Calu3 (cell line): ENCODE results near the gene NEK6. TPM values are rescaled to one million over a fixed set of nuclear protein-coding genes. Genes with fewer than 3 reads are reported as not detected.

Experiments used
- BruUV-seq: library from RNA; stranded (reverse); fragments of 400-500 nt; replicated peaks from 2 replicates; lab custom pipeline; 2021; lab: Mats Ljungman, UMichigan
- CTCF ChIA-PET: fragments of 300-600 bp; sonication (Branson Sonifier 250); formaldehyde crosslinking; loops from one replicate; lab custom pipeline; 2022; ENCODE audit warnings: antibody characterized with exemption; lab: Charles Lee
- DNase-seq: peaks from one replicate; pipeline ENCODE4 v3.0.0; 2022
- H3K27ac Mint-ChIP-seq: one replicate; pipeline ENCODE4 v1.8.0; 2022; ENCODE audit warnings: mixed read lengths; ENCODE audit not compliant: unreplicated experiment
- H3K27me3 Mint-ChIP-seq: one replicate; pipeline ENCODE4 v1.8.0; 2022; ENCODE audit warnings: mixed read lengths; ENCODE audit not compliant: unreplicated experiment
- H3K36me3 Mint-ChIP-seq: one replicate; pipeline ENCODE4 v1.8.0; 2022; ENCODE audit warnings: mild to moderate bottlenecking, moderate library complexity, mixed read lengths; ENCODE audit not compliant: insufficient read depth, unreplicated experiment
- H3K4me1 Mint-ChIP-seq: one replicate; pipeline ENCODE4 v1.8.0; 2022; ENCODE audit warnings: mild to moderate bottlenecking, low read depth, mixed read lengths; ENCODE audit not compliant: unreplicated experiment
- H3K4me3 Mint-ChIP-seq: one replicate; pipeline ENCODE4 v1.8.0; 2022; ENCODE audit warnings: mild to moderate bottlenecking, low read depth, moderate library complexity, mixed read lengths; ENCODE audit not compliant: unreplicated experiment
- H3K9me3 Mint-ChIP-seq: one replicate; pipeline ENCODE4 v1.8.0; 2022; ENCODE audit warnings: low read depth, mixed read lengths; ENCODE audit not compliant: unreplicated experiment
- intact Hi-C: fragments of 100-400 bp; cut with micrococcal nuclease; formaldehyde crosslinking; loops from one replicate; pipeline ENCODE4 v1.10.0; 2022; ENCODE audit not compliant: unreplicated experiment
- total RNA-seq: library from RNA; stranded (reverse); gene quantifications from 2 replicates; pipeline ENCODE4 v1.2.3, GENCODE V29; 2022
- TF ChIP-seq, protein P1 (sequence below): fragments of 200-600 bp; IDR thresholded peaks from one replicate; pipeline ENCODE4 v1.8.0; 2022; ENCODE audit warnings: antibody characterized with exemption; ENCODE audit not compliant: unreplicated experiment

The NEK6 gene
- total RNA-seq, 1 experiment from 2014 or later = 43.0 TPM

DNA sequence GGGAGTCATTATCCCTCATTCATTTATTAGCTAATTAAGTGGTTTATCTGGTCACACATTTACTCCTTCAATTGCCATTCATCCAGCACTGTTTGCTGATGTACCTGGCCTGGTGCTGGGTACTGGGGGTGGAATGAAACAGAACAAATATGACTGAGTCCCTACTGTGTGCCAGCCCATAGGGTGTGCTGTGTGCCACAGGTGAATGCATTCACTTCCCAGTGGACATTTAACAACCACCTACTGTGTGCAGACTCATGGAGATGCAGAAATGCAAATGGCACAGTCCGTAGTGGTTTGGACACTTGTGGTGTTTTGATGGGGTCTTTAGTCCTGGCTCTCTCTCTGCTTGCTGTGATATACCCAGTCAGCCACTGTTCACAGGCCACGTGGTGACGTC is 10.5 kb downstream of the NEK6 start:
- no peak for DNase-seq
- Mint-ChIP-seq H3K27me3 (no peaks in the 10 kb centered on the region), H3K9me3 (no peaks in the 10 kb centered on the region), H3K4me3 (no peak overlapping the region), H3K27ac (no peak overlapping the region), H3K36me3 (peaks cover 21% of the 10 kb centered on the region), H3K4me1 (peaks cover 28% of the 10 kb centered on the region)
- CTCF ChIA-PET = no interaction called here
- no TSS peak for BruUV-seq
- intact Hi-C loops = loop anchor here (10.0 kb wide), 1 partner anchor 143 kb away; no protein-coding TSS in a partner anchor
- TF ChIP-seq, protein P1, sequence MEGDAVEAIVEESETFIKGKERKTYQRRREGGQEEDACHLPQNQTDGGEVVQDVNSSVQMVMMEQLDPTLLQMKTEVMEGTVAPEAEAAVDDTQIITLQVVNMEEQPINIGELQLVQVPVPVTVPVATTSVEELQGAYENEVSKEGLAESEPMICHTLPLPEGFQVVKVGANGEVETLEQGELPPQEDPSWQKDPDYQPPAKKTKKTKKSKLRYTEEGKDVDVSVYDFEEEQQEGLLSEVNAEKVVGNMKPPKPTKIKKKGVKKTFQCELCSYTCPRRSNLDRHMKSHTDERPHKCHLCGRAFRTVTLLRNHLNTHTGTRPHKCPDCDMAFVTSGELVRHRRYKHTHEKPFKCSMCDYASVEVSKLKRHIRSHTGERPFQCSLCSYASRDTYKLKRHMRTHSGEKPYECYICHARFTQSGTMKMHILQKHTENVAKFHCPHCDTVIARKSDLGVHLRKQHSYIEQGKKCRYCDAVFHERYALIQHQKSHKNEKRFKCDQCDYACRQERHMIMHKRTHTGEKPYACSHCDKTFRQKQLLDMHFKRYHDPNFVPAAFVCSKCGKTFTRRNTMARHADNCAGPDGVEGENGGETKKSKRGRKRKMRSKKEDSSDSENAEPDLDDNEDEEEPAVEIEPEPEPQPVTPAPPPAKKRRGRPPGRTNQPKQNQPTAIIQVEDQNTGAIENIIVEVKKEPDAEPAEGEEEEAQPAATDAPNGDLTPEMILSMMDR = no peak

DNA sequence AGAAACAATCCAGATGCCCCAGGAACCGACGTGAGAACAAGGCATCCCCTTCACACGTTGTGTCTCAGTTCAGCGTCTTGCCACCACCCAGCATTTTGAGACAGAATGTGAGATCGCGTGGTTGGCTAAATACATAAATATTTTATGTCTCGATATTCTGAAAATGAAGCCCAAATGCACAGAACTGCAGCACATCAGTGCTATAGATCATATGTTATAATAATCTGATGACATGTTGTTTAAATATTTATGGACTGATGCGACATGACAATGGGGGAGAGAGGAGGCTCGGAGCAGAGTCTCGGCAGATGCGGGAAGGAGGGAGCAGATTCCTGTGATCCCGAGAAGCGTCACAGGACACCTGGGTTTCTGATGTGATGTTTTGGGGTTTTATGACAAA is 10.9 kb downstream of the NEK6 start:
- H3K36me3 Mint-ChIP-seq = peaks cover 17% of the 10 kb centered on the region
- no peak overlapping the region for H3K27ac Mint-ChIP-seq
- no peak overlapping the region for H3K4me3 Mint-ChIP-seq
- H3K9me3 Mint-ChIP-seq = no peaks in the 10 kb centered on the region
- intact Hi-C loops = loop anchor here (10.0 kb wide), 1 partner anchor 144 kb away; no protein-coding TSS in a partner anchor
- CTCF ChIA-PET = no interaction called here
- no TSS peak for BruUV-seq
- no peaks in the 10 kb centered on the region for H3K27me3 Mint-ChIP-seq
- no peak for DNase-seq
- TF ChIP-seq, protein P1 = no peak
- peaks cover 28% of the 10 kb centered on the region for H3K4me1 Mint-ChIP-seq

DNA sequence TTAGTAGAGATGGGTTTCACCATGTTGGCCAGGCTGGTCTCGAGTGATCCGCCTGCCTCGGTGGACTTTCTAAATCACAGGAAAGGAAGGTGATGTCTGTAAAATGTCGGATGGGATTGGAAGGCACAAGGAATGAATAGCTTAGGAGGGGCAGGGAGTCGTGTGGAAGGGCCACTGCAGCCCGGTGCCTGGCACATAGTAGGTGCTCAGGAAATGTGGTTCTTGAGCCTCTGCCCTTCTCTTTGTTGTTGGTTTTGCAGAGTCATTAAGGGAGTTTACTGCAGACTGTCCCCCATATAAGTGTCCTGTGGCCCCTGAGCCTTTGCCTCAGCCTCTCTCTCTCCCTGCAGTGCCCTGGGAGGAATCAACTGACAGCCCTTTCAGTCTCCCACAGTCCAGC is 11.8 kb downstream of the NEK6 start:
- no TSS peak for BruUV-seq
- Mint-ChIP-seq H3K4me1 (peaks cover 28% of the 10 kb centered on the region), H3K27me3 (no peaks in the 10 kb centered on the region), H3K36me3 (peaks cover 16% of the 10 kb centered on the region), H3K27ac (no peak overlapping the region), H3K9me3 (no peaks in the 10 kb centered on the region), H3K4me3 (no peak overlapping the region)
- no peak for DNase-seq
- TF ChIP-seq, protein P1 = no peak
- CTCF ChIA-PET = interaction anchor here (0.7 kb wide), 1 partner anchor 39 kb away, joined by 3 read pairs; no protein-coding TSS in a partner anchor
- intact Hi-C loops = loop anchor here (10.0 kb wide), 1 partner anchor 145 kb away; no protein-coding TSS in a partner anchor

DNA sequence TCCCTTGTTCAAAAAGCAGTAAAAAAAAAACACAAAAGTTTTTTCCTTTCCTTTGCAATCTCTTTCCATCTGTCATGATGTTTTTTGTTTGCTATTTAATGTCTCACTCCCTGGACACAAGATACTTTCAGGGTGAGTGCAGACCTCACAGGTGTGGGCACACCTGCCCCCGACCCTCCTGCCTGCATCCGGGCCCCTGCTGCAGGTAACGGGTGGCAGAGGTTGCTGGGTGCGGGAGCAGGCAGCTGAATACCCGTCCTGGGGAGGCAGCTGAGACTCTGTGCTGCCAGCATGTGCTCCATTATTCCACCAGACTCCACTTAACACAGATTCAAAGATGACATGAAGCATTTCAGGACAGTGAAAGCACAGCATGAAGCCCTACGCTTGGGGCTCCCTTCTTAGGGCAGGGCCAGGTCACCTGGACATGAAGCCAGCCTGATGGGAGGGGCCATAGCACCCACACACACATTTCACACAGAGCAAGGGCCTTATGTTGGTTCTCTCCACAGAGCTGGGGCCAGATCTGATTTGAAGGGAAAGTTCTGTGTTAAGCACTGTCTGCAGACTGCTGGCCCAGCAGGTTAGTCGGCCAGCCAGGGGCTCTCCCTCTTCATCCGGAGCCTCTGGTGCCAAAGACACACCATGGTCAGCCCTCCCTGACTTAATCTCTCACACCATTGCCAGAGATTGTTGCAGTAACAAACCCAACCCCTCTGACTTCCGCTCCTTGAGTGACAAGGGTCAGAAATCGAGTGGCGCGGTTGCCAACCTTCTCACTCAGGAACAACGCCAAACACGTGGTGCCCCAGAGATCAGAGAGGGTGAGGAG is 13.0 kb downstream of the NEK6 start:
- peaks cover 25% of the 10 kb centered on the region for H3K4me1 Mint-ChIP-seq
- H3K27ac Mint-ChIP-seq = no peak overlapping the region
- BruUV-seq = no TSS peak
- TF ChIP-seq, protein P1 = no peak
- DNase-seq = no peak
- no peak overlapping the region for H3K4me3 Mint-ChIP-seq
- CTCF ChIA-PET = interaction anchor here (1.0 to 1.8 kb wide), 2 partner anchors 10 to 11 kb away, joined by 3 read pairs; no protein-coding TSS in a partner anchor
- intact Hi-C loops = no loop called here
- peaks cover 13% of the 10 kb centered on the region for H3K36me3 Mint-ChIP-seq
- no peaks in the 10 kb centered on the region for H3K27me3 Mint-ChIP-seq
- no peaks in the 10 kb centered on the region for H3K9me3 Mint-ChIP-seq
